HEK293T (cell line): ENCODE results near the gene RTP2.
"Not testable (repeated sequence)": the region's sequence is repeated elsewhere in the genome, so short reads cannot be mapped to it uniquely, and the experiment has no call there.

Source experiments
- CTCF ChIA-PET: fragments of 350-600 bp; formaldehyde crosslinking; extraction: SDS; loops from one replicate; lab custom pipeline; 2021; ENCODE audit warnings: antibody characterized with exemption, inconsistent platforms; lab: Yijun Ruan, JAX
- POLR2A ChIA-PET: fragments of 350-600 bp; formaldehyde crosslinking; extraction: SDS; loops from one replicate; lab custom pipeline; 2020; ENCODE audit warnings: antibody characterized with exemption, inconsistent platforms; lab: Yijun Ruan, JAX
- DNase-seq: peaks from one replicate; pipeline ENCODE4 v3.0.0; 2012; ENCODE audit warnings: mixed read lengths; ENCODE audit errors: extremely low spot score
- ARNT ChIP-seq: fragments of 450-650 bp; IDR thresholded peaks from 2 replicates; pipeline ENCODE4 v1.6.1; 2017; ENCODE audit warnings: mild to moderate bottlenecking
- BHLHE40 ChIP-seq: fragments of 450-650 bp; IDR thresholded peaks from 2 replicates; pipeline ENCODE4 v1.6.1; 2016; ENCODE audit warnings: mild to moderate bottlenecking, moderate library complexity, borderline replicate concordance
- CTBP1 ChIP-seq: fragments of 450-650 bp; IDR thresholded peaks from 2 replicates; pipeline ENCODE4 v1.6.1; 2016; ENCODE audit warnings: borderline replicate concordance
- ELF4 ChIP-seq: fragments of 450-650 bp; IDR thresholded peaks from 2 replicates; pipeline ENCODE4 v1.6.1; 2017; ENCODE audit warnings: antibody characterized with exemption
- FOXA1 ChIP-seq: fragments of 450-650 bp; IDR thresholded peaks from 2 replicates; pipeline ENCODE4 v1.6.1; 2016; ENCODE audit warnings: mild to moderate bottlenecking
- FOXK2 ChIP-seq: fragments of 450-650 bp; IDR thresholded peaks from 2 replicates; pipeline ENCODE4 v1.6.1; 2016; ENCODE audit warnings: mild to moderate bottlenecking
- FOXM1 ChIP-seq: fragments of 450-650 bp; IDR thresholded peaks from 2 replicates; pipeline ENCODE4 v1.6.1; 2017; ENCODE audit warnings: mild to moderate bottlenecking, borderline replicate concordance
- HDGF ChIP-seq: fragments of 450-650 bp; IDR thresholded peaks from 2 replicates; pipeline ENCODE4 v1.6.1; 2017; ENCODE audit warnings: antibody characterized with exemption, borderline replicate concordance
- L3MBTL2 ChIP-seq: fragments of 450-650 bp; conservative IDR thresholded peaks from 2 replicates; pipeline ENCODE4 v1.6.1; 2016; ENCODE audit warnings: mild to moderate bottlenecking
- LEF1 ChIP-seq: fragments of 450-650 bp; IDR thresholded peaks from 2 replicates; pipeline ENCODE4 v1.6.1; 2017; ENCODE audit warnings: mild to moderate bottlenecking, borderline replicate concordance
- NFRKB ChIP-seq: fragments of 450-650 bp; IDR thresholded peaks from 2 replicates; pipeline ENCODE4 v1.6.1; 2016; ENCODE audit warnings: mild to moderate bottlenecking, moderate library complexity
- SP1 ChIP-seq: fragments of 450-650 bp; IDR thresholded peaks from 2 replicates; pipeline ENCODE4 v1.6.1; 2017
- SUZ12 ChIP-seq: fragments of 450-650 bp; IDR thresholded peaks from 2 replicates; pipeline ENCODE4 v1.6.1; 2016; ENCODE audit warnings: mild to moderate bottlenecking
- TARDBP ChIP-seq: fragments of 450-650 bp; IDR thresholded peaks from 2 replicates; pipeline ENCODE4 v1.6.1; 2016
- ZNF384 ChIP-seq: fragments of 450-650 bp; IDR thresholded peaks from 2 replicates; pipeline ENCODE4 v1.6.1; 2016
- TF ChIP-seq, protein P1 (sequence below): fragments of 450-650 bp; IDR thresholded peaks from 2 replicates; pipeline ENCODE4 v1.6.1; 2016

RTP2 gene

DNA sequence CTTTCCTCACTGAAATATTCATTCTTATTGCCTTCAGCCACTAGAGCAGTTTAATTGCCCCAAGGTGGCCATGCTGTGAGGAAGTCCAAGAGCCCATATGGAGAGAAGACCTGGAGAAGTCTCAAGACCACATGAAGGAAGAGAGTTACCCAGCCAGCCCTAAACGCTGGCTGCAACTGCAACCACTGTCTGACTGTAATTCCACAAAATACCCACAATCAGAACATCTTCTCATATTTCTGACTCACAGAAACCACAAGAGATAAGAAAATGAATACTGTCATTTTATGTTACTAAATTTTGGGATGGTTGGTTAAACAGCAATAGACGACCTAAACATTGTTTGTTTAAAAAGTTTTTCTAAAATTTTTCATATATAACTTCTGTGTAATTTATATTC is 17.5 kb downstream of the RTP2 start:
- POLR2A ChIA-PET: no interaction called here
- TF ChIP-seq SUZ12 (no peak), FOXM1 (no peak), TARDBP (no peak), ELF4 (no peak), L3MBTL2 (no peak), FOXA1 (no peak), ZNF384 (no peak), LEF1 (no peak), NFRKB (no peak), CTBP1 (no peak), FOXK2 (no peak), ARNT (no peak)
- TF ChIP-seq, protein P1, sequence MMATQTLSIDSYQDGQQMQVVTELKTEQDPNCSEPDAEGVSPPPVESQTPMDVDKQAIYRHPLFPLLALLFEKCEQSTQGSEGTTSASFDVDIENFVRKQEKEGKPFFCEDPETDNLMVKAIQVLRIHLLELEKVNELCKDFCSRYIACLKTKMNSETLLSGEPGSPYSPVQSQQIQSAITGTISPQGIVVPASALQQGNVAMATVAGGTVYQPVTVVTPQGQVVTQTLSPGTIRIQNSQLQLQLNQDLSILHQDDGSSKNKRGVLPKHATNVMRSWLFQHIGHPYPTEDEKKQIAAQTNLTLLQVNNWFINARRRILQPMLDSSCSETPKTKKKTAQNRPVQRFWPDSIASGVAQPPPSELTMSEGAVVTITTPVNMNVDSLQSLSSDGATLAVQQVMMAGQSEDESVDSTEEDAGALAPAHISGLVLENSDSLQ: no peak
- DNase-seq: no peak
- CTCF ChIA-PET: no interaction called here

DNA sequence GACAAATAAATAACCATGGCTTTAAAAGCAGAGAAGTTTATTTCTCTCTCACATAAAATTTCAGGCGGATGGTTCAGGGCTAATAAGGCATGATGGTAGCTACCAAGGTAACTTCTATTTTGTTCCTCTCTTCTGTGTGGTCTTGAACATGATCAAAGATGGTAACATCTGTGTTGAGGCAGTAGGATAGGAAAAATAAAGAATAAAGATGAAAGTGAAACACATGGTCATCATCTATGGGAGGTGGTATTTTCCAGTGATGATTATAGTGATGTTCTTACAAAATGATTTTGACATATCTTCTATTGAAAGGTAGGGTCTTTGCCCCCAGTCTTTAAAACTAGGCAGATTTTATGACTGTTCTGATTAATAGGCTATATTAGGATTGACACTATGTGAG is 17.9 kb downstream of the RTP2 start:
- TF ChIP-seq L3MBTL2 (no peak), CTBP1 (no peak), FOXK2 (no peak), ZNF384 (no peak), LEF1 (no peak), NFRKB (no peak), ARNT (no peak), FOXM1 (no peak), HDGF (no peak), BHLHE40 (no peak), SP1 (no peak), SUZ12 (no peak), TARDBP (no peak), FOXA1 (no peak)
- TF ChIP-seq, protein P1: no peak
- ChIA-PET CTCF (no interaction called here), POLR2A (no interaction called here)
- DNase-seq: no peak

DNA sequence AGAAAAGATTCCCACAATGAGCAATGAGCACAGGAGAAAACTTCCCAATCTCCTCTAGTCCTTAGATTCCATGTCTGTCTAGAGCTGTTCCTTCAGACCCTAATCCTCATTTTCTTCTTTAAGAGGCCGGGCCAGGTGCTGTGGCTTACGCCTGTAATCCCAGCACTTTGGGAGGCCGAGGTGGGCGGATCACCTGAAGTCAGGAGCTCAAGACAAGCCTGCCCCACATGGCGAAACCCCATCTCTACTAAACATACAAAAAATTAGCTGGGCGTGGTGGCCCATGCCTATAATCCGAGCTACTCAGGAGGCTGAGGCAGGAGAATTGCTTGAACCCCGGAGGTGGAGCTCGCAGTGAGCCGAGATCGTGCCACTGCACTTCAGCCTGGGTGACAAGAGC is 20.6 kb downstream of the RTP2 start:
- CTCF ChIA-PET: interaction anchor here (0.7 to 1.1 kb wide), 2 partner anchors 338 to 362 kb away, joined by 3 to 14 read pairs; no protein-coding TSS in a partner anchor
- DNase-seq, POLR2A ChIA-PET: not testable (repeated sequence)

DNA sequence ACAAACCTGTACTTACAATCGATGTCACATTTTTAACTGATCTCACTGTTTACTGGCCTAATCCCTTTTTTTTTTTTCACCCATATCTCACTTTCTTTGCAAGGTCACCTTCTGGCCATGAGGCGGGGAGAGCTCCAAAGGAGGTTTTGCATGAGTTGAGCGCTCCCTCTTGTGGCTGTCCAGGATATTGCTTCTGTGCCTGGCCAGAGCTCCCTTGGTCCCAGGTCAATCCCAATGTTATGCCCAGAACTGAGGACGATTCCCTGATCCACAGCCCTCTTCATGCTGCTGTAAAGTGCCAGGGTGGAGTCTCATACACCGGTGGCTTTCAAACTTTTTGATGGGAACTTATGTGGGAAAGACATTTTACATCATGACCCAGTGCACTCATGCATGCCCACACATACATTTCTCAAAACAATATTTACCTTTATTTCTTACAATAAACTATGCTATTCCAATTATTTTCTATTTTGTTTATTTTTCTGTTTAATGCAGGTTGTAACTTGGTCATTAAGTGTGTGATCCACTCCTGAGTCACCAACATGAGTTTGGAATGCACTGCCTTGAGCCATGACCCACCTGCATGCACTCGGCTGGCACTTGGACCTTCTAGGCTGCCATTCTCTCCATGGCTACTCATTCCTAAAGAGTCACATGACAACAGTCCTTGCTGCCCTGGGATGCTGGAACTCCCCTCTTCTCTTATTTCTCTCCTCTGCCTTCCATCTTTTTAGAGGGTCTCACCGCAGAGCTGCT is 22.5 kb downstream of the RTP2 start:
- POLR2A ChIA-PET: interaction anchor here (1.2 kb wide), 1 partner anchor 361 kb away, joined by 5 read pairs; no protein-coding TSS in a partner anchor
- TF ChIP-seq HDGF: no peak
- TF ChIP-seq SP1: no peak
- TF ChIP-seq NFRKB: no peak
- peak; percentile 85 for TF ChIP-seq ZNF384
- no peak for TF ChIP-seq ELF4
- no peak for TF ChIP-seq TARDBP
- TF ChIP-seq BHLHE40: no peak
- CTCF ChIA-PET: interaction anchor here (0.6 to 4.9 kb wide), 17 partner anchors 9 to 661 kb away, joined by 3 to 119 read pairs (median 5); no protein-coding TSS in a partner anchor
- DNase-seq: peak; percentile 68

DNA sequence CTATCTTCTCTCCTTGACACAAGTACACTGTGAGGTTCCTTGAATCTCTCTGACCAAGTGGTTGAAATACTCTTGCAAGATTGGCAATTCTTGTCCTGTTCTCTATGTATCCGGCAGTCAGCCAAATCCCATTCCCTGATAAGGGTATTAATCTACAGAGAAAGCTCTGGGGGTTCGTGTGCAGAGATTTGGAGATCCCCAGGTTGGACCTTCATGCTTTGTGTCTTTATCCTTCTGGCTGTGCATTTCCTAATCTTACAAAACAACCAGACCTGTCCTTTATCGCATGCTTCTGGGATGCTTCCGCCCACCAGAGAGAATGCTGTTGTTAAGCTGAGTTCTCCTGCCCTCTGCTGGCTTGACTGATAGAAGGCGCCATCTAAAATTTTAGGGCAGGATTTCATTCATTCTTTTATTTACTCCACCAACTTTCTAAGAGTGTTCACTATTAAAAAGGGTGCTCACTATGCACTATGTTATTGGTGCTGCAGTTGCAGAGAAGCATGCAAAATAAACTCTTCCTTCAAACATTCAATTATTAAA is 23.6 kb downstream of the RTP2 start:
- ChIA-PET POLR2A (interaction anchor here (1.2 kb wide), 1 partner anchor 360 kb away, joined by 5 read pairs; no protein-coding TSS in a partner anchor), CTCF (interaction anchor here (0.6 to 4.9 kb wide), 12 partner anchors 11 to 660 kb away, joined by 3 to 119 read pairs (median 5); no protein-coding TSS in a partner anchor)
- peak; percentile 32 for DNase-seq
- TF ChIP-seq BHLHE40 (no peak), HDGF (no peak), FOXA1 (no peak), NFRKB (no peak), FOXM1 (no peak), ARNT (no peak), CTBP1 (no peak), ZNF384 (no peak), SP1 (no peak), L3MBTL2 (no peak)
- TF ChIP-seq, protein P1: no peak

DNA sequence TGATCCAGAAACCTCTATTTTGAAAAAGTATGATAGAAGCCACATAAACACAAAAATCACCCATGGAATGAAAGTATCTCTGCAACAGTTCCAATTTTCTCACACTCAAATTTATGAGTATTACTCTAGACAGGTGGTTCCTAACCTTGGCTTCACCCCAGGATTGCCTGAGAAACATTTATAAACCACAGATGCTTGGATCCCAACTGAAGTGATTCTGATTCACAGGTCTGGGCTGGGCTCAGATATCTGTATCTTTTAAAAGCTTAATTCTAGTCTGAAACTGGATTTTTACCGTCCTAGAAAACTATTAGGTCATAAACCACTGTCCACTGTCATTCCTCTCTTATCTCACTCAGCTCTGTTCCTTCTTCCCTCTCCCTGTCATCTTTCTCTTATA is 24.8 kb downstream of the RTP2 start:
- DNase-seq: no peak
- ChIA-PET CTCF (interaction anchor here (0.7 to 4.9 kb wide), 2 partner anchors 166 to 359 kb away, joined by 6 to 119 read pairs; no protein-coding TSS in a partner anchor), POLR2A (no interaction called here)

More for the DNA sequence above, 24.8 kb downstream of the RTP2 start:
- no peak for TF ChIP-seq BHLHE40
- TF ChIP-seq CTBP1: no peak
- no peak for TF ChIP-seq L3MBTL2
- no peak for TF ChIP-seq HDGF
- TF ChIP-seq, protein P1: no peak
- no peak for TF ChIP-seq ARNT
- TF ChIP-seq FOXK2: no peak
- no peak for TF ChIP-seq NFRKB
- no peak for TF ChIP-seq FOXA1
- TF ChIP-seq LEF1: no peak
- TF ChIP-seq SP1: no peak
- no peak for TF ChIP-seq SUZ12
- TF ChIP-seq TARDBP: no peak
- no peak for TF ChIP-seq FOXM1
- TF ChIP-seq ZNF384: no peak
- TF ChIP-seq ELF4: no peak
